ENCODE data around the gene KLHL29. TPM values are rescaled to one million over a fixed set of nuclear protein-coding genes. Genes with fewer than 3 reads are reported as not detected.

KLHL29 gene
- total RNA-seq, 1 experiment from 2014 or later: 16.7 TPM

- Histone ChIP-seq H3K9ac (ENCODE audit: low read length) (no peak overlapping the region), H3K4me3 (replicated peaks in 1 of 2; ENCODE audit: low read depth in 1 of 2, low read length in 2 of 2) (no peak overlapping the region), H3K27ac (ENCODE audit: low read depth, low read length) (no peak overlapping the region), H3K4me2 (ENCODE audit: low read length) (no peak overlapping the region), H3K9me3 (ENCODE audit: control insufficient read depth in 1 of 2, insufficient read depth in 1 of 2, low read depth in 1 of 2, low read length in 2 of 2) (no peaks in the 10 kb centered on the region), H2AFZ (ENCODE audit: low read depth, low read length, poor library complexity, severe bottlenecking) (no peak overlapping the region), H3K27me3 (ENCODE audit: insufficient read depth, low read length) (no peaks in the 10 kb centered on the region), H3K79me2 (ENCODE audit: insufficient read depth, low read length) (no peaks in the 10 kb centered on the region), H3K4me1 (ENCODE audit: control insufficient read depth in 1 of 2, insufficient read depth in 2 of 2, low read length in 2 of 2) (peaks cover 5 to 16% of the 10 kb centered on the region in 2 experiments), H4K20me1 (ENCODE audit: insufficient read depth) (no peaks in the 10 kb centered on the region), H3K9me2 (ENCODE audit: insufficient read depth) (no peaks in the 10 kb centered on the region), H3K36me3 (ENCODE audit: control insufficient read depth in 1 of 2, insufficient read depth in 2 of 2, low read length in 2 of 2) (no peaks in the 10 kb centered on the region)
- TF ChIP-seq CBX3 (IDR thresholded peaks at IDR 0.05; ENCODE audit: low read depth) (no peak), FOSL1 (IDR thresholded peaks at IDR 0.05; ENCODE audit: low read depth) (no peak), EZH2phosphoT487 (IDR thresholded peaks at IDR 0.05; ENCODE audit: borderline replicate concordance) (no peak), MAX (IDR thresholded peaks at IDR 0.05) (no peak), SRF (IDR thresholded peaks at IDR 0.05; ENCODE audit: low read depth) (no peak), SP1 (IDR thresholded peaks at IDR 0.05; ENCODE audit: low read depth) (no peak), EGR1 (IDR thresholded peaks at IDR 0.05; ENCODE audit: low read depth) (no peak), ZFX (IDR thresholded peaks at IDR 0.05) (no peak), CEBPB (IDR thresholded peaks at IDR 0.05; ENCODE audit: low read depth) (no peak), POLR2A (IDR thresholded peaks at IDR 0.05; ENCODE audit: borderline replicate concordance, extremely low read depth, insufficient read depth, insufficient read length) (no peak), TCF7L2 (IDR thresholded peaks at IDR 0.05; ENCODE audit: borderline replicate concordance, extremely low read depth, insufficient read depth, insufficient read length) (no peak), CTCF (IDR thresholded peaks at IDR 0.05 in 2 of 3, conservative IDR thresholded peaks at IDR 0.05 in 1 of 3; ENCODE audit: borderline replicate concordance in 1 of 3, insufficient read depth in 1 of 3, low read depth in 2 of 3, low read length in 2 of 3) (no peak), POLR2AphosphoS5 (IDR thresholded peaks at IDR 0.05; ENCODE audit: low read depth, low read length) (no peak), SIN3A (IDR thresholded peaks at IDR 0.05; ENCODE audit: low read depth) (no peak), ZNF274 (IDR thresholded peaks at IDR 0.05; ENCODE audit: low read depth, low read length) (no peak), JUND (IDR thresholded peaks at IDR 0.05) (no peak), YY1 (IDR thresholded peaks at IDR 0.05; ENCODE audit: extremely low read depth, insufficient replicate concordance, low read depth, low read length) (no peak), EZH2 (IDR thresholded peaks at IDR 0.05) (no peak), ATF3 (IDR thresholded peaks at IDR 0.05) (no peak)
- POLR2A ChIA-PET: no interaction called here
- DNase-seq (ENCODE audit: low read depth, low spot score) (no peak), ATAC-seq (no peak)
- RAD21 ChIA-PET (ENCODE audit: low non-redundant PET in 1 of 2, low total read pairs in 2 of 2, uncharacterized antibody in 2 of 2, unreplicated experiment in 2 of 2): no interaction called here
- intact Hi-C loops (cut with micrococcal nuclease): no loop called here
- no TSS peak for BruUV-seq (replicated peaks)
- CTCF ChIA-PET: interaction anchor here (0.6 kb wide), 1 partner anchor 112 kb away, joined by 3 read pairs; no protein-coding TSS in a partner anchor
These were observed 134.3 kb downstream of the KLHL29 start for GRCh38 chr2:23519334-23519651.
